SJCRH30 (cell line): ENCODE data around the gene IFT122. TPM values are rescaled to one million over a fixed set of nuclear protein-coding genes. Genes with fewer than 3 reads are reported as not detected.
"Not testable (repeated sequence)": the region's sequence is repeated elsewhere in the genome, so short reads cannot be mapped to it uniquely, and the experiment has no call there.

ENCODE experiments used
- DNase-seq, 2 experiments: peaks; one replicate each; pipeline ENCODE4 v3.0.0-alpha.2; 2015 to 2020
- H3K27ac ChIP-seq: fragments of 250-450 bp; sonication (Bioruptor Pico); 2 replicates; pipeline ENCODE4 v1.5.1; 2020; ENCODE audit warnings: mild to moderate bottlenecking, moderate library complexity
- H3K27me3 ChIP-seq: fragments of 250-450 bp; sonication (Bioruptor Pico); 2 replicates; pipeline ENCODE4 v1.5.1; 2020; ENCODE audit warnings: mild to moderate bottlenecking, moderate library complexity
- H3K36me3 ChIP-seq: fragments of 250-450 bp; sonication (Bioruptor Pico); 2 replicates; pipeline ENCODE4 v1.5.1; 2020; ENCODE audit warnings: mild to moderate bottlenecking, moderate library complexity
- H3K4me1 ChIP-seq: fragments of 250-450 bp; sonication (Bioruptor Pico); 2 replicates; pipeline ENCODE4 v1.5.1; 2020; ENCODE audit warnings: mild to moderate bottlenecking, moderate library complexity
- H3K4me3 ChIP-seq: fragments of 250-450 bp; sonication (Bioruptor Pico); 2 replicates; pipeline ENCODE4 v1.5.1; 2020; ENCODE audit warnings: mild to moderate bottlenecking, moderate library complexity
- H3K9me3 ChIP-seq: fragments of 250-450 bp; sonication (Bioruptor Pico); replicated peaks from 2 replicates; pipeline ENCODE4 v1.5.1; 2020; ENCODE audit warnings: mild to moderate bottlenecking, moderate library complexity
- total RNA-seq: library from RNA; depleted of rRNA; stranded (reverse); fragments of >200 nt; shearing (Covaris generic); gene quantifications from 2 replicates; pipeline ENCODE4 v1.2.3, GENCODE V29; 2014

IFT122 gene
- total RNA-seq, 1 experiment from 2014 or later = 18.1 TPM

DNA sequence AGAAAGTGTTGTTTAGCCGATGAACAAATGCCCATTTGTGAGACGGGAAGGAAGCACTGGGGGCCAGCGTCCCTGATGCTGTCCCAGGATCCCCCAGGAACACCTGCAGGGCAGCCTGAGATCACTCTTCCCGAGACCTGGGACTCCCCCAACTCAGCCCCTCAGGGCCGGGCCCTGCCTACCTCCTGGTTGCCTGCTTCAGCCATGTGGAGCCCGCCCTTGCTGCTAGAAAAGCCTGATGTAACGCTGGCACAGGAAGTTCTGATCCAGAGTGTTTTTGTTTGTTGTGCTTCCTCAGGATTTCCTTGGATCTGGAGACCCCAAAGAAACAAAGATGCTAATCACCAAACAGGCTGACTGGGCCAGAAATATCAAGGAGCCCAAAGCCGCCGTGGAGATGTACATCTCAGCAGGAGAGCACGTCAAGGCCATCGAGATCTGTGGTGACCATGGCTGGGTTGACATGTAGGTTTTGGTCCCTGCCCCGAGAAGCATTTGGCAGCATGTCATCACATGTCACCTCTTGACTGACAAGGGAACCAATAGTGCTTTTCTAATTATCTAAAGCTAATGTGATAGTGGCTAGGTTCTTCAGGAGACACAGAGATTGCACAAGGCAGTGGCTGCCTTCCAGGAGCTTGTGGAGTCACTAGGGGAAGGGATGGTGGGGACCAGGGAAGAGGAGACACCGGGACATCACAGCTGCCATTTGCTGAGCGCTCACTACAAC is 59.7 kb downstream of the IFT122 start:
- not testable (repeated sequence) for H3K36me3 ChIP-seq, H3K4me3 ChIP-seq, H3K27ac ChIP-seq, H3K4me1 ChIP-seq, H3K9me3 ChIP-seq, DNase-seq, H3K27me3 ChIP-seq

DNA sequence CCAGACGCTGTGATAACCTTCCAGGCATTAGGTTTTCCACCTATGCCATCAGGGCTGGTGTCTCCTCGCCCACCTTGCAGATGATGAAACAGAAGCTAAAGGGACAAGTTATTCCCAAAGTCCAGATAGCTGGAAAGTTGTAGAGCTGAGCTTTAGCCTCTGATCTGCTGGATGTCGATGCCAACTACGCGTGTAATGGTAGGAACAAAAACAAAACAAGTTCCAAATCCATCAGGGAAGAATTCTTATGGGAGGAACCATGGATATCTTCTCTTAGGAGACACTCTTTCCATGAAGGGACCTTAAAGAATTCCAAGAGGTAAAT is 60.3 kb downstream of the IFT122 start:
- DNase-seq = no peak
- Histone ChIP-seq H3K4me1 (peaks cover 5% of the 10 kb centered on the region), H3K4me3 (no peak overlapping the region), H3K36me3 (peaks cover 3% of the 10 kb centered on the region; the same call in 1 of the 2 replicates), H3K9me3 (no peaks in the 10 kb centered on the region), H3K27ac (no peak overlapping the region), H3K27me3 (no peaks in the 10 kb centered on the region)

DNA sequence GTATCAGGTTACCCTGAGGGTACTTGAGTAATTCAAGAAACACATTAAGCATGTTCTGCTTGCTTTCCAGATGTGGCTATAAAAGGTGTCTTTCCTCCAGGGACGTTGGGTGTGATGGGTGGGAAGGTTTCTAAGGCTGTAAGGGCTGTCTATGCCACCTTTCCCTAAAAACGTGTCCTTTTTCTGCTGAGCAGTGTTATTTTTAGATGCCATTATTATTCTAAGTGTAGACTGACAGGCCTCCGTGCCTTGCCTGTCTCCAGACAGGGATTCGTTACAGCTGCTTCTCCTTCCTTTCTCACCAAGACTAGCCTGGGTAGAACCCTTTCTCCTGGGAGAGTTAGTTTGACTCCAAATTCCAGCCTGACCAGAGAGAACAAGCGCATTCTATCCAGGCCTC is 61.6 kb downstream of the IFT122 start:
- H3K27ac ChIP-seq = no peak overlapping the region
- H3K4me1 ChIP-seq = peaks cover 1% of the 10 kb centered on the region; the same call in 1 of the 2 replicates
- H3K36me3 ChIP-seq = peaks cover 3% of the 10 kb centered on the region; the same call in 1 of the 2 replicates
- no peaks in the 10 kb centered on the region for H3K27me3 ChIP-seq
- no peaks in the 10 kb centered on the region for H3K9me3 ChIP-seq
- H3K4me3 ChIP-seq = no peak overlapping the region
- no peak for DNase-seq

DNA sequence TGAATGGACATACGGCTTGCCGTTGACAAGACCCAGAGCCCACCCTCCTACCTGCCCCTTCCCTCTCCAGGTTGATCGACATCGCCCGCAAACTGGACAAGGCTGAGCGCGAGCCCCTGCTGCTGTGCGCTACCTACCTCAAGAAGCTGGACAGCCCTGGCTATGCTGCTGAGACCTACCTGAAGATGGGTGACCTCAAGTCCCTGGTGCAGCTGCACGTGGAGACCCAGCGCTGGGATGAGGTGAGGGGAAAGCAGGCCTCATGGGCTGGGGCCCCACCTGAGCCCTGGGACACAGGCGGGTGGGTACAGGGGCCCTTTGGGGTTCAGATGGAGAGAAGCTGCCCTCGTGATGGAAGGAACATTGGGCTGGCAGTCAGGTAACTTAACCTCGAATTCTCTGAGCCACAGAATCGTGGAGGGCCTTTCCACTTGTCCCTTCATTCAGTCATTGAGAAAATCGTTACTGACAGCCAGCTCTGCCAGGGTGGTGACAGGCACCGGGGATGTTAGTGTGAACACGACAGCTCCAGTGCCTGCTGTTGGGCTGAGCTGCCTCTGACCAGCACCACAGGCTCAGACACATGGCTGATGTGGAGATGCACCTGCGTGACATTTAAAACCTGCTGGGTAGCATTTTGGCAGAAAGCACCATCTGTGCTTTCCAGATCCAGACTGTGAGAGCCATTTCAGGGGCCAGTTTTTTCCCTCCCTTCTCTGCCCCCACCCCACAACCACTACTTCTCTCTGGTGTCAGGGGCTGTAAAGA is 62.8 kb downstream of the IFT122 start:
- no peaks in the 10 kb centered on the region for H3K27me3 ChIP-seq
- no peak for DNase-seq
- no peaks in the 10 kb centered on the region for H3K9me3 ChIP-seq
- H3K27ac ChIP-seq = no peak overlapping the region
- H3K4me3 ChIP-seq = no peak overlapping the region
- peaks cover 3% of the 10 kb centered on the region; the same call in 1 of the 2 replicates for H3K36me3 ChIP-seq
- H3K4me1 ChIP-seq = peaks cover 13% of the 10 kb centered on the region

DNA sequence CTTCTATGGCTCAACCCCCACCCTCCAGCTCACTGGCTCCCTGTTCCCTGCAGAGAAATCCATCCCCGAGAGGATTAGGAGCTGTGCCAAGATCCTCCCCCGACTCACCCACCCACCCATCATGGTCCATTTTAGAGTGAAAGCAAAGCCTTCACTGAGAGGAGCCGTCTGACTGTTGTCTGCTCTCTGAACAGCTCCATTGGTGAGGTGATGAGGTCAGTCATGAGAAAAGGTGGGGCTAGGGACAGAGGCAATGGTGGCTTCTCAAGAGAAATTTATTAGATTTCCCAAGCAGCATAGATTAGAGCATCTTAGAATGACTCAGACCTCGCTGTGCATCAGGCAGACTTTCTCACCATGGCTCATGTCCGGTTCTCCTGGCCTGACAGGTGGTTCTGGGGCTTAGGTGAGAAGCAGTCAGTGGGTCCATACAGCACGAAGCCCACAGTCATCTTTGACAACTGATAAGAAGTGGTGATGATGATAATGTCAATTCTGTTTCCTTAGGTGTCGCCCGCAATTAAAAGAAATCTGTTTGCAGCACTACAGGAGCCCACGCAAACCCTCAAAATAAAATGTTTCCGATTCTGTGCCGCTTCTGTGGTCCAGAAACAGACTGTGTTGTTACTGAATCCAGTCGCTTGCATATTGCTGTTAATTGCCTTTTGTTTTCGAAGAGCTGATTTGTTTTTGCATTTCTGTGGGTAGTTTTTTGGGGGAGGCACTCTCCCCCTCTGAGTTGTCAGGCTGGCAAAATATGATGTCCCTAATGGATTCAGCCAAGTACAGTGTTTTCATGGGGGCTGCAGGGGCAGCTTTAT is 63.7 kb downstream of the IFT122 start:
- Histone ChIP-seq H3K4me1 (peaks cover 19% of the 10 kb centered on the region), H3K4me3 (no peak overlapping the region), H3K27ac (no peak overlapping the region), H3K9me3 (no peaks in the 10 kb centered on the region), H3K27me3 (no peaks in the 10 kb centered on the region), H3K36me3 (peaks cover 3% of the 10 kb centered on the region; the same call in 1 of the 2 replicates)
- no peak for DNase-seq

DNA sequence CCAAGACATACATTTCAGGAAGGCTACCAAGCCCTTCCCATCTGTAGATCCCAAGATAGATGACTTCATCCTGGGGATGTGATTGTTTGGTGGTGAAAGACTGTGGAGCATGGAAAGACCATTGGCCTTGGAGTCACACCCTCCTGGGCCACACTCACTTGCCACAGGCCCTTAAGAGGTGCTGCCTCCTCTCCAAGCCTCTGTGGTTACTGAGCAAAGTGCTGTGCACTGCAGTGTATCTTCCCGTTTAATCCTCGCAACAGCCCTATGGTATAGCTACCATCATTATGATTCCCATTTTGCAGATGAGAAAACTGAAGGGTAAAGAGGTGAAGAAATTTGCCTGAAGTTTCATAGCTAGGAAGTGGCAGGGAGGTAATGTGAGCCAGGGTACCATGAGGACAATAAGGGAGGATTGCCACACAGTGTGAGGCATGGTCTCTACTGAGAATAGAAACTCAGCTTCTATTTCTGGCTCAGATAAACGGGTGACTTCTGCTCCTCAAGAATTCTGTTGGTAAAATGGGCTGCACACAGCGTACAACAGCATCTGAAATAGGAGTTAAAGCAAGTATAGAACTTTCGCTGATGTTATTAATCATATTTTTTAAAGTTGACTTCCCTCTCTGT is 64.6 kb downstream of the IFT122 start:
- H3K27me3 ChIP-seq = no peaks in the 10 kb centered on the region
- no peak overlapping the region for H3K27ac ChIP-seq
- no peak overlapping the region for H3K4me3 ChIP-seq
- peaks cover 19% of the 10 kb centered on the region for H3K4me1 ChIP-seq
- no peak for DNase-seq
- no peaks in the 10 kb centered on the region for H3K9me3 ChIP-seq
- H3K36me3 ChIP-seq = peaks cover 3% of the 10 kb centered on the region; the same call in 1 of the 2 replicates

DNA sequence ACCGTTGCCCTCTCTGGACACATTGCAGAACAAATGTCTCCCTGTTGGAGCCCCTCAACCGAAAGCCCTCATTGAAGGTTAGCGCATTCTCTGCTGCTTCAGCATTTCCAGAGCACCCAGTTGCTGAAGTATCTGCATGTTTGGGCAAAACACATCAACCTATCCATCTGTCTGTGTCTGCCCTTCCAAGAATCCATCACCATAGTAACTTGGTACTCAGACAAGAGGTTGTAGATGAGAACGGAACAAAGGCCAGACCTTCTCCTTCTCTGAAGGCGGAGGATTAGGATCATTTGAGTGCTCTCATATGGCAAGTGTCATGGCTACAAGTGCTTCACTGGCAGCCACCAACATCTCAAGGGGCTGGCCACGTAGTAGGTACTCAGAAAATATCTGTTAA is 65.3 kb downstream of the IFT122 start:
- peaks cover under 1% of the 10 kb centered on the region; the same call in 1 of the 2 replicates for H3K36me3 ChIP-seq
- DNase-seq = no peak
- no peak overlapping the region for H3K4me3 ChIP-seq
- no peaks in the 10 kb centered on the region for H3K9me3 ChIP-seq
- peaks cover 19% of the 10 kb centered on the region for H3K4me1 ChIP-seq
- no peaks in the 10 kb centered on the region for H3K27me3 ChIP-seq
- H3K27ac ChIP-seq = no peak overlapping the region

DNA sequence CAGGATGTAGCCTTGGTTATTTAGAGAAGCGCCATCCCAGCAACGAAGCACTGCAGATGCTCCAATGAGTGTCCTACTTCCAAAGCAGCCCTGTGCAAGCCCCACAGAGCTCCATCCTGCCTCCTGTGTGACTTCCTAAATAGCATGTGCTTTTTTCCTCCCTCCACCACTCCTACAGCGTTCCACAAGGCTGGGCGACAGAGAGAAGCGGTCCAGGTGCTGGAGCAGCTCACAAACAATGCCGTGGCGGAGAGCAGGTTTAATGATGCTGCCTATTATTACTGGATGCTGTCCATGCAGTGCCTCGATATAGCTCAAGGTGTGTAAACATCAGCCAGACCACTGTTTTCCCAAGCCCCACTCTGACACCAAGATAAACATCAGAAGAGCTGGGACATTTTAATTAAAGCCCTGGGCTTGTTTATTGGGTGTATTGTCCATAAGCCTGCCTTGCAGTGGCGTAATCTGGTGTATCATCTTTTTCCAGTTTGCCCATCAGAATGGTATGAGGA is 66.3 kb downstream of the IFT122 start:
- Histone ChIP-seq H3K27ac (no peak overlapping the region), H3K36me3 (no peaks in the 10 kb centered on the region), H3K9me3 (no peaks in the 10 kb centered on the region)

DNA sequence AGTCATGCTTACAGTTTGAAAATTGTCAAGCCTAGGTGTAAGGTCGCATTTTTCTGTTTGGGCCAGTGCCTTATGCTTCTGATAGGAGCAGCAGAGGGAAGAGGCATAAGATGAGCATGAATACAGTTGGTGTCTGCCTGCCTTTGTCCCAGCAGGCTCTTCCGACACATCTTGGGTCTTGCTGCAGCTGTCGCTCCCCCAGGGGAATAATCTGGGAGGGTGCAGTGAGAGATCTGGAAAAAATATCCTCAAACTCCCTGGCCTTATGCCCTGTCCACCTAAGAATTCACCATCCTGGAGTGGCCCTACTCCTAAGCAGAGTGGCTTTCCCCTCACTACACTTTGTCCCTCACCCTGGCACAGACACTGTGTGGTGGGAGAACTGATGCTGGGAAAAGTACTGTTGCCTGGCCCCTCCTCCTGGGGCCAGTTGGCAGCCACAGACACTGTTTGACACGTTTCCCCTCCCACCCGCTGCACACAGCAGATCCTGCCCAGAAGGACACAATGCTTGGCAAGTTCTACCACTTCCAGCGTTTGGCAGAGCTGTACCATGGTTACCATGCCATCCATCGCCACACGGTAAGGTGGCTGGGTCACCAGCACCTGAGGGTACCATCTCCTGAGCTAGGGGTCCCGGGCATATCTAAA is 67.3 kb downstream of the IFT122 start:
- H3K4me3 ChIP-seq = no peak overlapping the region
- H3K9me3 ChIP-seq = no peaks in the 10 kb centered on the region
- no peaks in the 10 kb centered on the region for H3K27me3 ChIP-seq
- H3K36me3 ChIP-seq = no peaks in the 10 kb centered on the region
- H3K27ac ChIP-seq = no peak overlapping the region
- H3K4me1 ChIP-seq = peaks cover 19% of the 10 kb centered on the region
- DNase-seq = peak; percentile 63 to 78

More for the DNA sequence above, 66.3 kb downstream of the IFT122 start:
- DNase-seq = no peak
- peaks cover 19% of the 10 kb centered on the region for H3K4me1 ChIP-seq
- no peak overlapping the region for H3K4me3 ChIP-seq
- no peaks in the 10 kb centered on the region for H3K27me3 ChIP-seq

DNA sequence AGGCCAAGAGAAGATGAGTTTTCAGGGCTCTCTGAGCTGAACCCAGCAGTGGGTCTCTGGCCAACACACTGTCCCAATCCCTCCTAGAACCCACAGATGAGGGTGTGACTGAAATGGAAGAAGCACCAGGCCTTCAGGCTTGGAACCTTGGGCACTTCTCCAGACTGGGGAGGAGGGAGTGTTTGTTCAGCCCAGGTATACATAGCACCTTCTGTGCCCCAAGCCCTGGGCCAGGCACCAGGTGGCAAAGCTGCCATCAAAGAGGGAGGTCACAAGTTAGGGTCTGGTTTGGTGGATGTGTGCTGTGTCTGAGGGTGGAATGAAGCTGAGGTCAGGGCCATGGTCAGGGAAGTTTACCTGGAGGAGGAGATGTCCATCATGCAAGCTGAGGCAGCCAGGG is 72.6 kb downstream of the IFT122 start:
- H3K27me3 ChIP-seq = no peaks in the 10 kb centered on the region
- peaks cover 7% of the 10 kb centered on the region for H3K4me1 ChIP-seq
- H3K4me3 ChIP-seq = no peak overlapping the region
- H3K27ac ChIP-seq = no peak overlapping the region
- no peaks in the 10 kb centered on the region for H3K36me3 ChIP-seq
- no peaks in the 10 kb centered on the region for H3K9me3 ChIP-seq
- DNase-seq = no peak

DNA sequence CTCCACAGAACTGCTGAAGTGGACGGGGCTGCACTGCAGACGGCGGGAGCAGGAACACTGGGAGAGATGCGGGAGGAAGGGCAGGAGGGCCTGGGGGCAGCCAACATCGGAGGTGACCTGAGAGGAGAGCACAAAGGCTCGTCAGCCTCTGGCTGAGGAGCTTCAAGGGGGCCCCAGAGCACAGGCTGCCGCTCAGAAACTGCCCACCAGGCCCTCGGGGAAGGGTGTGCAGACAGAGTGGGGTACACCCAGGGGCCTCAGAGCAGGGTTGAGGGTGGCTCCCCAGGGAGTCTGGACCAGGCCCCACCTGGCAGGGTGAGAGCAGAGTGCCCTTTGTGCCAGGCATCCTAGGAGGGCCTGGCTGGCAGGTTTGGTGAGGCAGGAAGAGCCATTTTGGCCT is 73.7 kb downstream of the IFT122 start:
- no peak for DNase-seq
- H3K9me3 ChIP-seq = no peaks in the 10 kb centered on the region
- H3K27me3 ChIP-seq = no peaks in the 10 kb centered on the region
- H3K4me3 ChIP-seq = no peak overlapping the region
- no peaks in the 10 kb centered on the region for H3K36me3 ChIP-seq
- no peak overlapping the region for H3K27ac ChIP-seq
- no peaks in the 10 kb centered on the region for H3K4me1 ChIP-seq

DNA sequence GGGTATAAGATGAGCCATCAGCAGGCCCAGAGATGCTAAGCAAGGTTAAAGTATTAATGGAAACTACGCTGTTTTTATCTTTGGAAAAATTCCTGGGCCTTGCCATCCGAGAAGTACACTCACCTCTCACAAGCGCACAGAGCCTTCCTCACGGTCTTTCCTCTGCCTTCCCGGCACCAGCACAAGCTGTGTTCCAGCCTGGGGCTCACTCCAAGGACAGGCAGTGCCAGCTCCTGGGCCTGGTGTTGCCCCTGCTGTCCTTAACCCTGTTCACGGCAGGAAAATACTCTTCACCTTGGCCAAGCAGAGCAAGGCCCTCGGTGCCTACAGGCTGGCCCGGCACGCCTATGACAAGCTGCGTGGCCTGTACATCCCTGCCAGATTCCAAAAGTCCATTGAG is 74.1 kb downstream of the IFT122 start:
- no peak overlapping the region for H3K4me3 ChIP-seq
- H3K4me1 ChIP-seq = no peaks in the 10 kb centered on the region
- H3K27me3 ChIP-seq = no peaks in the 10 kb centered on the region
- no peaks in the 10 kb centered on the region for H3K9me3 ChIP-seq
- H3K27ac ChIP-seq = no peak overlapping the region
- no peak for DNase-seq
- no peaks in the 10 kb centered on the region for H3K36me3 ChIP-seq

DNA sequence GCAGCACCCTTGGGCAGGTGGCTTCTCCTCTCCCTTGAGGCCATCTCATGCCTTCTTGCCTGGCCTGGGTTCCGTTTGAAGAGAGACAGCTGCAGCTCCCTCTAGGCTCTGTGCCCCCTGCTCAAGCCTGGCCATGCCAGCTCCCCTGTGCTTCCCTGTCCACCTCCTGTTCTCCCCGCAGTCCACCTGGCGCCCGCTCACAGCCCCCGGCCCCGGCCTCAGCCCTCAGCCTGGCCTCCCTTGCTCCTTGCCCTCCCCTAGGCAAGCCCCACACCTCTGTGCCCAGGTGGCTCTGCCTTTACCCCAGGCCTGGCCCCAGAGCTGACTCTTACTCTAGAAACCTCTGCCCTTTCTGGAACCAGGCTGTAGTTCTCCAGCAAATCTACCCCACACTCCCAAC is 74.5 kb downstream of the IFT122 start:
- Histone ChIP-seq H3K4me3 (no peak overlapping the region), H3K4me1 (no peaks in the 10 kb centered on the region), H3K36me3 (no peaks in the 10 kb centered on the region), H3K27me3 (no peaks in the 10 kb centered on the region), H3K27ac (no peak overlapping the region), H3K9me3 (no peaks in the 10 kb centered on the region)
- no peak for DNase-seq
